Fibroblast of lung (primary cell): Measurements from ENCODE around the gene TMEM248. TPM values are rescaled to one million over a fixed set of nuclear protein-coding genes. Genes with fewer than 3 reads are reported as not detected.
"Not testable (repeated sequence)": the region's sequence is repeated elsewhere in the genome, so short reads cannot be mapped to it uniquely, and the experiment has no call there.

Experiments
- DNase-seq, 2 donors: peaks; one replicate each; pipeline versions ENCODE4 v3.0.0 to v3.0.0-alpha.2; 2010; ENCODE audit warnings: low read depth in 2 of 2
- H2AFZ ChIP-seq: 2 replicates; pipeline ENCODE4 v1.5.1; 2012; ENCODE audit warnings: low read length, control low read depth, inconsistent platforms
- H3K27ac ChIP-seq: 2 replicates; pipeline ENCODE4 v1.5.1; 2011; ENCODE audit warnings: low read length, control low read depth; ENCODE audit not compliant: insufficient read depth
- H3K27me3 ChIP-seq: 2 replicates; pipeline ENCODE4 v1.5.1; 2011; ENCODE audit warnings: mild to moderate bottlenecking, low read length; ENCODE audit not compliant: control insufficient read depth, insufficient read depth
- H3K36me3 ChIP-seq: 2 replicates; pipeline ENCODE4 v1.5.1; 2011; ENCODE audit warnings: low read length; ENCODE audit not compliant: control insufficient read depth, insufficient read depth
- H3K4me1 ChIP-seq: 2 replicates; pipeline ENCODE4 v1.5.1; 2011; ENCODE audit warnings: low read length; ENCODE audit not compliant: control insufficient read depth, insufficient read depth; ENCODE audit errors: extremely low read depth
- H3K4me2 ChIP-seq: 2 replicates; pipeline ENCODE4 v1.5.1; 2011; ENCODE audit warnings: low read length, control low read depth; ENCODE audit not compliant: insufficient read depth; ENCODE audit errors: extremely low read depth
- H3K4me3 ChIP-seq, 4 experiments: fragments of 200-600 bp in 1 of 4; sonication (generic) in 1 of 4; replicated peaks in 1 of 4; 2 replicates each; pipeline ENCODE4 v1.5.1; 2011 to 2016; ENCODE audit warnings: low read length in 4 of 4, low read depth in 3 of 4, mild to moderate bottlenecking in 3 of 4, control low read depth in 2 of 4, inconsistent platforms in 1 of 4, mixed read lengths in 1 of 4; ENCODE audit not compliant: insufficient read depth in 1 of 4; ENCODE audit errors: control extremely low read depth in 1 of 4
- H3K79me2 ChIP-seq: 2 replicates; pipeline ENCODE4 v1.5.1; 2012; ENCODE audit warnings: mild to moderate bottlenecking, low read length, inconsistent platforms; ENCODE audit not compliant: control insufficient read depth, insufficient read depth
- H3K9ac ChIP-seq: 2 replicates; pipeline ENCODE4 v1.5.1; 2011; ENCODE audit warnings: mild to moderate bottlenecking, low read length, control low read depth; ENCODE audit not compliant: insufficient read depth
- H3K9me3 ChIP-seq: 2 replicates; pipeline ENCODE4 v1.5.1; 2012; ENCODE audit warnings: low read depth, low read length; ENCODE audit not compliant: control insufficient read depth, insufficient read depth
- H4K20me1 ChIP-seq: 2 replicates; pipeline ENCODE4 v1.5.1; 2011; ENCODE audit warnings: low read length; ENCODE audit not compliant: control insufficient read depth, insufficient read depth; ENCODE audit errors: extremely low read depth
- CTCF ChIP-seq, 2 donors: IDR thresholded peaks in 1 of 2; conservative IDR thresholded peaks in 1 of 2; 1 replicate in 1 of 2; 2 replicates in 1 of 2; pipeline ENCODE4 v1.5.1; 2011 to 2012; ENCODE audit warnings: low read length in 2 of 2, control low read depth in 1 of 2, inconsistent platforms in 1 of 2, low read depth in 1 of 2, mild to moderate bottlenecking in 1 of 2
- EZH2 ChIP-seq: IDR thresholded peaks from 2 replicates; pipeline ENCODE4 v1.5.1; 2012; ENCODE audit warnings: low read length, control low read depth, mild to moderate bottlenecking; ENCODE audit errors: missing control alignments
- polyA minus RNA-seq: library from RNA; depleted of rRNA, polyadenylated mRNA; stranded (reverse); fragments of >200 nt; gene quantifications from 2 replicates; pipeline ENCODE4 v1.2.3, GENCODE V29; 2011; ENCODE audit warnings: low replicate concordance
- polyA plus RNA-seq, 2 donors: library from polyadenylated mRNA; depleted of rRNA in 1 of 2; stranded (reverse) in 1 of 2; unstranded in 1 of 2; fragments of >200 nt; gene quantifications; 2 replicates each; pipeline ENCODE4 v1.2.1, GENCODE V29; 2011 to 2012; ENCODE audit warnings: missing spikeins in 1 of 2
- total RNA-seq: library from RNA; depleted of rRNA; stranded (reverse); fragments of >200 nt; gene quantifications from 2 replicates; pipeline ENCODE4 v1.2.1, GENCODE V29; 2014

TMEM248 gene, protein sequence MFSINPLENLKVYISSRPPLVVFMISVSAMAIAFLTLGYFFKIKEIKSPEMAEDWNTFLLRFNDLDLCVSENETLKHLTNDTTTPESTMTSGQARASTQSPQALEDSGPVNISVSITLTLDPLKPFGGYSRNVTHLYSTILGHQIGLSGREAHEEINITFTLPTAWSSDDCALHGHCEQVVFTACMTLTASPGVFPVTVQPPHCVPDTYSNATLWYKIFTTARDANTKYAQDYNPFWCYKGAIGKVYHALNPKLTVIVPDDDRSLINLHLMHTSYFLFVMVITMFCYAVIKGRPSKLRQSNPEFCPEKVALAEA
- total RNA-seq: 59.6 and 65.7 TPM in 2 replicates
- polyA plus RNA-seq: 162 and 220 TPM in 2 replicates
- 63.8 and 66.0 TPM in 2 replicates for polyA plus RNA-seq (2012)
- polyA minus RNA-seq: 383 and 532 TPM in 2 replicates

DNA sequence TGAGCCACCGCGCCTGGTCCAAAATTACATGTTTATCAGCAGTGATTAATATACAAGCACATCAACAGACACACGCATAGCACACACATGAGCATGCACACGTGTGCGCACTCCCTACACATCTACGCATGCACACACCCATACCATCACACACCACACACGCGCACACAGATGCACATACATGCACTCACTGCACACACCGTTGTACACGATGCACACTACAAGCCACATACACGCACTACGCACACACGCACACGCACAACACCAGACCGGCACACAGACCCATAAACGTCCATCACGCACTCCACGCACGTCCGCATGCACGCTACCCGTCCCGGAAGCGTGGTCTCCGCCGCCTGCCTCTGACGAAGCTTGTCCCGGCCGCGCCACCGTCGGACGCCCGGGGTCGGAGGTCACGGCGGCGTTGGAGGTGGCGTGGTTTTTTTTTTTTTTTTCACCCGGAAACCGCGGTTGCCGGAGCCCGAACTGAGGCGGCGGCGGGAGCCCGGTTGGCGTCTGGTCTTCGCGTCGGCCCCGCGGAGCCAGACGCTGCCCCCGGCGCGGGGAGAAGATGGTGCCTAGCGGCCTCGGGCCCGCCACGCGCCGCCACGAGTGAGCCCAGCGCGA, at the start of gene TMEM248:
Gene TMEM248 (plus strand): TSS at position 457 of the 627 bp plus-strand sequence. CDS start 20,641 bp downstream, outside the sequence.
- Histone ChIP-seq H3K27ac (peak within 1 kb of the TSS; percentile 83), H3K36me3 (peaks cover 2% of the 10 kb centered on the region), H3K4me2 (peak within 1 kb of the TSS; percentile 100), H3K9ac (peak within 1 kb of the TSS; percentile 83), H3K9me3 (no peaks in the 10 kb centered on the region), H3K4me1 (peaks cover 4% of the 10 kb centered on the region), H2AFZ (peak within 1 kb of the TSS; percentile 100), H3K79me2 (peaks cover 44% of the 10 kb centered on the region), H3K27me3 (no peaks in the 10 kb centered on the region), H3K4me3 (peak within 1 kb of the TSS; percentile 70 to 99 (median 88)), H4K20me1 (no peaks in the 10 kb centered on the region)
- peak; percentile 83 to 86 for DNase-seq
- TF ChIP-seq EZH2: no peak
- no peak for TF ChIP-seq CTCF (conservative IDR thresholded peaks at IDR 0.05 in 1 of 2, IDR thresholded peaks at IDR 0.05 in 1 of 2; ENCODE audit: low read depth in 1 of 2, low read length in 2 of 2)

DNA sequence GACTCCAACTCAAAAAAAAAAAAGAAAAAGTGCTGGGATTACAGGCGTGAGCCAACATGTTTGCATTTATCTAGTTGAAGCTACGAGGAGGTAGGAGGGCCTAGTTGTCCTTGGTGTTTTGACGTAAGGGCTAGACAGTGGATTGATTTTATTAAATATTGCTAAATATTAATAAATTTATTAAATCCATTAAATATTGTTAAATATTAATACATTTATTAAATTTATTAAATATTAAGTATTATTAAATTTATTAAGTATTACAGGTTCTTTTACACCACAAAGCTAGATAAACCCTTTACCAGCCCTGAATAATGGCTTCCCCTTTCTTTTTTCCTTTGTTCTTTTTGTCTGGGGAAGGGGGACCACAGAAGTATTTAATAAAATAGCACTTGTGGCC, 47.5 kb upstream of the TMEM248 start:
- H4K20me1 ChIP-seq: no peaks in the 10 kb centered on the region
- H2AFZ ChIP-seq: no peak overlapping the region
- no peaks in the 10 kb centered on the region for H3K4me1 ChIP-seq
- no peak overlapping the region for H3K27ac ChIP-seq
- no peaks in the 10 kb centered on the region for H3K9me3 ChIP-seq
- no peak for DNase-seq
- H3K27me3 ChIP-seq: no peaks in the 10 kb centered on the region
- no peak for TF ChIP-seq CTCF (conservative IDR thresholded peaks at IDR 0.05 in 1 of 2, IDR thresholded peaks at IDR 0.05 in 1 of 2; ENCODE audit: low read depth in 1 of 2, low read length in 2 of 2)
- no peak for TF ChIP-seq EZH2
- H3K4me2 ChIP-seq: no peak overlapping the region
- H3K4me3 ChIP-seq: no peak overlapping the region
- no peak overlapping the region for H3K9ac ChIP-seq
- no peaks in the 10 kb centered on the region for H3K36me3 ChIP-seq
- no peaks in the 10 kb centered on the region for H3K79me2 ChIP-seq

- no peaks in the 10 kb centered on the region for H3K9me3 ChIP-seq
- H2AFZ ChIP-seq: no peak overlapping the region
- TF ChIP-seq CTCF (conservative IDR thresholded peaks at IDR 0.05 in 1 of 2, IDR thresholded peaks at IDR 0.05 in 1 of 2; ENCODE audit: low read depth in 1 of 2, low read length in 2 of 2) (no peak), EZH2 (no peak)
- no peaks in the 10 kb centered on the region for H3K27me3 ChIP-seq
- no peak overlapping the region for H3K4me3 ChIP-seq
- no peaks in the 10 kb centered on the region for H3K4me1 ChIP-seq
- DNase-seq: peak; percentile 8 to 20
- no peaks in the 10 kb centered on the region for H3K79me2 ChIP-seq
- H3K9ac ChIP-seq: no peak overlapping the region
- H3K27ac ChIP-seq: no peak overlapping the region
- H3K36me3 ChIP-seq: no peaks in the 10 kb centered on the region
- H4K20me1 ChIP-seq: no peaks in the 10 kb centered on the region
- H3K4me2 ChIP-seq: no peak overlapping the region
Measured at GRCh38 chr7:66877577-66878300, 43.3 kb upstream of the TMEM248 start.

GRCh38 chr7:66878301-66878685, 42.7 kb upstream of the TMEM248 start:
- DNase-seq: not testable (repeated sequence)

More at GRCh38 chr7:66878301-66878685, 42.7 kb upstream of the TMEM248 start:
- not testable (repeated sequence) for H3K79me2 ChIP-seq, H3K4me1 ChIP-seq, H4K20me1 ChIP-seq, H3K36me3 ChIP-seq, H3K9me3 ChIP-seq, H3K4me3 ChIP-seq, H2AFZ ChIP-seq, H3K27me3 ChIP-seq, H3K9ac ChIP-seq, H3K27ac ChIP-seq, H3K4me2 ChIP-seq
